ENCODE data around the gene P2RY8.

The P2RY8 gene

DNA sequence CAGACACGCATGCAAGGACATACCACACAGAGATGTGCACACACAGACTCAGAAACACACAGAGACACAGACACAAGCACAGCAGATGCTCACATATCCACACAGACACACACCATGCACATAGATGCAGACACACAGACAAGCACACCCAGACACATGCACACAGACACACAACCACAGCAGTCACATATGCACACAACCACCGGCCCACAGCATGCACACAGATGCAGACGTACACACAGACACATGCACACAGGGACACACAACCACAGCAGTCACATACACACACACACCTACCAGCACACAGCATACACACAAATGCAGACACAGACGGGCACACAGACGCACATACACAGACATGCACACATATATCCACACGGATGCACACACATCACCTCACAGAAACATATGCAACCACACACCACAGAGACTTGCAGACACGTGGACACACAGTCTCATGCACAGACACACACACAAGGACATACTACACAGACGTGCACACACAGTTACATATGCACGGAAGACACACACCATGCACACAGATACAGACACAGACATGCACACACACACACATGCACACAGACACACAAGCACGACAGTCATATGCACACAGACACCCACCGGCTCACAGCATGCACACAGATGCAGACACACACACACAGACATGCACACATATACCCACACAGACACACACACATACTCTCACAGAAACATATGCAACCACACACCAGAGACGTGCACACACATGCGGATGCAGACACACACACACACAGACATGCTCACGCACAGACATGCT lies 119.8 kb downstream of the P2RY8 start:
- Histone ChIP-seq H3K4me1 (ENCODE audit: control insufficient read depth in 1 of 2, insufficient read depth in 1 of 2, low read depth in 1 of 2, low read length in 1 of 2) (no peaks in the 10 kb centered on the region), H3K27me3 (no peaks in the 10 kb centered on the region), H3K4me3 (ENCODE audit: low read depth in 1 of 2, low read length in 1 of 2) (no peak overlapping the region), H3K27ac (no peak overlapping the region), H3K36me3 (peaks cover 62% of the 10 kb centered on the region), H3K9me3 (peaks cover 4% of the 10 kb centered on the region)
- TF ChIP-seq CTCF (IDR thresholded peaks at IDR 0.05) = no peak

- H3K4me3 ChIP-seq (ENCODE audit: low read depth in 1 of 2, low read length in 1 of 2) = no peak overlapping the region
- no peak for TF ChIP-seq CTCF (IDR thresholded peaks at IDR 0.05)
- H3K9me3 ChIP-seq = no peaks in the 10 kb centered on the region
- H3K4me1 ChIP-seq (ENCODE audit: control insufficient read depth in 1 of 2, insufficient read depth in 1 of 2, low read depth in 1 of 2, low read length in 1 of 2) = no peaks in the 10 kb centered on the region
- H3K27me3 ChIP-seq = no peaks in the 10 kb centered on the region
- H3K27ac ChIP-seq = no peak overlapping the region
- H3K36me3 ChIP-seq = peaks cover 63% of the 10 kb centered on the region
These were observed 120.6 kb downstream of the P2RY8 start for GRCh38 chrX:1416327-1416784.

Measured in neutrophil (primary cell).